ENCODE data around the gene C5orf52. TPM values are rescaled to one million over a fixed set of nuclear protein-coding genes. Genes with fewer than 3 reads are reported as not detected.
A peak's percentile ranks its signal among the peaks of the same experiment; 100 is the strongest.

C5orf52 gene
- polyA plus RNA-seq, 3 donors, result not detected

GRCh38 chr5:157649101-157649500 is 22.2 kb upstream of the C5orf52 start:
- no CpG with 5 or more reads among the region's 2 CpGs for WGBS (ENCODE audit: insufficient coverage)
- no peak overlapping the region for H3K4me2 ChIP-seq (replicated peaks; ENCODE audit: extremely low read depth, low read length, poor library complexity, severe bottlenecking)
- peaks cover 13 to 14% of the 10 kb centered on the region in 2 donors for H3K4me1 ChIP-seq (ENCODE audit: control insufficient read depth in 1 of 2, insufficient read depth in 2 of 2, low read length in 2 of 2)
- TF ChIP-seq, protein P1, sequence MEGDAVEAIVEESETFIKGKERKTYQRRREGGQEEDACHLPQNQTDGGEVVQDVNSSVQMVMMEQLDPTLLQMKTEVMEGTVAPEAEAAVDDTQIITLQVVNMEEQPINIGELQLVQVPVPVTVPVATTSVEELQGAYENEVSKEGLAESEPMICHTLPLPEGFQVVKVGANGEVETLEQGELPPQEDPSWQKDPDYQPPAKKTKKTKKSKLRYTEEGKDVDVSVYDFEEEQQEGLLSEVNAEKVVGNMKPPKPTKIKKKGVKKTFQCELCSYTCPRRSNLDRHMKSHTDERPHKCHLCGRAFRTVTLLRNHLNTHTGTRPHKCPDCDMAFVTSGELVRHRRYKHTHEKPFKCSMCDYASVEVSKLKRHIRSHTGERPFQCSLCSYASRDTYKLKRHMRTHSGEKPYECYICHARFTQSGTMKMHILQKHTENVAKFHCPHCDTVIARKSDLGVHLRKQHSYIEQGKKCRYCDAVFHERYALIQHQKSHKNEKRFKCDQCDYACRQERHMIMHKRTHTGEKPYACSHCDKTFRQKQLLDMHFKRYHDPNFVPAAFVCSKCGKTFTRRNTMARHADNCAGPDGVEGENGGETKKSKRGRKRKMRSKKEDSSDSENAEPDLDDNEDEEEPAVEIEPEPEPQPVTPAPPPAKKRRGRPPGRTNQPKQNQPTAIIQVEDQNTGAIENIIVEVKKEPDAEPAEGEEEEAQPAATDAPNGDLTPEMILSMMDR (IDR thresholded peaks at IDR 0.05), result no peak
- no peaks in the 10 kb centered on the region for H3K36me3 ChIP-seq (replicated peaks in 1 of 2; ENCODE audit: control insufficient read depth in 1 of 2, insufficient read depth in 2 of 2, low read length in 2 of 2)
- H2AFZ ChIP-seq (ENCODE audit: insufficient read depth, low read depth, low read length, poor library complexity, severe bottlenecking), result no peak overlapping the region
- peaks cover 9 to 11% of the 10 kb centered on the region in 2 donors for H3K9me3 ChIP-seq (replicated peaks in 1 of 2; ENCODE audit: control insufficient read depth in 1 of 2, insufficient read depth in 1 of 2, low read length in 2 of 2)
- H3K9me3 Mint-ChIP-seq, result peaks cover 9 to 16% (median 15%) of the 10 kb centered on the region in 7 donors
- H3K36me3 Mint-ChIP-seq, result peaks cover 3 to 4% of the 10 kb centered on the region in 2 donors
- H4K20me1 ChIP-seq (ENCODE audit: insufficient read depth, low read length), result no peaks in the 10 kb centered on the region
- no peak overlapping the region for H3K4me3 Mint-ChIP-seq
- peaks cover 11% of the 10 kb centered on the region for H3K4me1 Mint-ChIP-seq
- no peaks in the 10 kb centered on the region for H3K79me2 ChIP-seq (ENCODE audit: insufficient read depth, low read length)
- no peak overlapping the region for H3K9ac ChIP-seq (ENCODE audit: insufficient read depth, low read length, poor library complexity, severe bottlenecking)
- no peak for DNase-seq
- H3K27me3 ChIP-seq (ENCODE audit: control insufficient read depth in 2 of 2, insufficient read depth in 2 of 2, low read length in 2 of 2), result peaks cover 0 to 3% of the 10 kb centered on the region in 2 donors
- intact Hi-C loops (cut with micrococcal nuclease), result no loop called here
- H3K27me3 Mint-ChIP-seq (ENCODE audit: low read depth in 3 of 3), result peaks cover 3 to 20% (median 6%) of the 10 kb centered on the region in 3 donors
- H3K27ac ChIP-seq (ENCODE audit: low read depth in 1 of 2, low read length in 2 of 2), result no peak overlapping the region
- H3K4me3 ChIP-seq (replicated peaks in 1 of 3; ENCODE audit: low read depth in 2 of 3, low read length in 3 of 3), result no peak overlapping the region
- H3K27ac Mint-ChIP-seq, result no peak overlapping the region

DNA sequence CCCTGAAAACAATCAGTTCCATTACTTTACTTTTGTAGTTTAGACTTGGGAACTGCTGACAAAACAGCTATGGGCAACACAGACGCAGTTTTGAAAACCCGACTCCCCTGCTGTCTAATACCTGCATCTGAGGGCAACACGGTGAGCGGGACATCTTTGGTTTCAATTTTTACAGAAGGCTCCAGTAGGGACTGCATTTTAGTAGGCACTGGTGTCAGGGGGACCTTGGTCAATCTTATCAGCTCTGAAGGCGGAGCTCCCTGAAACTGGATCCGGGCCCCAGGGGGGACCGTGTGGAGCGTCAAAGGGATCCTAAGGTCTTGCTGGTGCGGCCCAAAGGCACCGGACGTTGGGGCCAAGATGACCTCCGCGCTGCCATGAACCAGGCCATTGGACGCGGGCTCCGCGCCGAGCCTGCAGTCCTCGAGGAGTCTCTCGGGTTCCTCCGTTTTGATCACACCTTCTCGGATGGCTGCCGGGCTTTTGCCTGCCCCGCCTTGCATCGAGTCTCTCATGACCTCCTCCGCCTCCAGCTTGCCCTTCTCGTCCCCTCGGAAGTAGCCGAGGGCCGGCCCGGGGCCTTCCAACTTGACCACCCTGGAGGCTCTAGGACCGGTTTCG is 20.2 kb upstream of the C5orf52 start:
- 93% methylated on average over 33 of the region's 33 CpGs for WGBS (ENCODE audit: insufficient coverage)
- Mint-ChIP-seq H3K27ac (no peak overlapping the region), H3K4me1 (peaks cover 11% of the 10 kb centered on the region), H3K4me3 (peak overlapping the region in 1 of 2 donors; percentile 84), H3K27me3 (ENCODE audit: low read depth in 3 of 3) (peaks cover 2 to 18% (median 9%) of the 10 kb centered on the region in 3 donors), H3K9me3 (peaks cover 15 to 34% (median 21%) of the 10 kb centered on the region in 7 donors), H3K36me3 (peaks cover 3 to 4% of the 10 kb centered on the region in 2 donors)
- Histone ChIP-seq H3K4me3 (replicated peaks in 1 of 3; ENCODE audit: low read depth in 2 of 3, low read length in 3 of 3) (peak overlapping the region in 1 of 3 experiments; percentile 71), H3K9ac (ENCODE audit: insufficient read depth, low read length, poor library complexity, severe bottlenecking) (no peak overlapping the region), H3K4me2 (replicated peaks; ENCODE audit: extremely low read depth, low read length, poor library complexity, severe bottlenecking) (peak overlapping the region; percentile 70), H2AFZ (ENCODE audit: insufficient read depth, low read depth, low read length, poor library complexity, severe bottlenecking) (peak overlapping the region; percentile 94), H3K36me3 (replicated peaks in 1 of 2; ENCODE audit: control insufficient read depth in 1 of 2, insufficient read depth in 2 of 2, low read length in 2 of 2) (no peaks in the 10 kb centered on the region), H3K27ac (ENCODE audit: low read depth in 1 of 2, low read length in 2 of 2) (no peak overlapping the region), H4K20me1 (ENCODE audit: insufficient read depth, low read length) (no peaks in the 10 kb centered on the region), H3K79me2 (ENCODE audit: insufficient read depth, low read length) (no peaks in the 10 kb centered on the region), H3K4me1 (ENCODE audit: control insufficient read depth in 1 of 2, insufficient read depth in 2 of 2, low read length in 2 of 2) (peaks cover 13 to 14% of the 10 kb centered on the region in 2 donors), H3K27me3 (ENCODE audit: control insufficient read depth in 2 of 2, insufficient read depth in 2 of 2, low read length in 2 of 2) (no peaks in the 10 kb centered on the region), H3K9me3 (replicated peaks in 1 of 2; ENCODE audit: control insufficient read depth in 1 of 2, insufficient read depth in 1 of 2, low read length in 2 of 2) (peaks cover 18 to 22% of the 10 kb centered on the region in 2 donors)
- intact Hi-C loops (cut with micrococcal nuclease), result no loop called here
- no peak for DNase-seq
- TF ChIP-seq, protein P1 (IDR thresholded peaks at IDR 0.05), result no peak

Measured in CD14-positive monocyte (primary cell).